ENCODE measurements around the gene IQCF6.

- TF ChIP-seq POLR2AphosphoS5 (IDR thresholded peaks at IDR 0.05; ENCODE audit: low read depth, low read length) (no peak), REST (IDR thresholded peaks at IDR 0.05; ENCODE audit: insufficient read depth in 1 of 2, low read depth in 2 of 2, low read length in 2 of 2) (no peak), SIN3A (IDR thresholded peaks at IDR 0.05; ENCODE audit: borderline replicate concordance, insufficient read depth, low read length) (no peak), TAF1 (IDR thresholded peaks at IDR 0.05; ENCODE audit: borderline replicate concordance, insufficient read depth, low read length) (no peak), FOXP2 (optimal IDR thresholded peaks at IDR 0.05; ENCODE audit: borderline replicate concordance, extremely low read depth, extremely low read length, insufficient read depth) (no peak)
Measured at GRCh38 chr3:51773529-51774056, 5.4 kb downstream of the IQCF6 start.
